Non-pigmented ciliary epithelial cell (primary cell): ENCODE measurements around the gene PODXL.

ENCODE experiments used
- DNase-seq: peaks from one replicate; pipeline ENCODE4 v3.0.0-alpha.2; 2010; ENCODE audit warnings: low read depth

The PODXL gene

GRCh38 chr7:131556053-131556908 lies at the start of gene PODXL:
Gene PODXL, minus strand, starts transcription at chr7:131556628. Its CDS starts 269 bp downstream, at chr7:131556359.
- DNase-seq: no peak

- DNase-seq: no peak
These were observed 49.0 kb upstream of the PODXL start for GRCh38 chr7:131605280-131605878.

GRCh38 chr7:131604841-131605279 lies 48.4 kb upstream of the PODXL start:
- peak; percentile 53 for DNase-seq

GRCh38 chr7:131603932-131604331 lies 47.5 kb upstream of the PODXL start:
- DNase-seq: no peak

- no peak for DNase-seq
These were observed 46.6 kb upstream of the PODXL start for GRCh38 chr7:131602994-131603372.

GRCh38 chr7:131602304-131602993 lies 46.0 kb upstream of the PODXL start:
- no peak for DNase-seq

GRCh38 chr7:131600085-131600881 lies 43.9 kb upstream of the PODXL start:
- peak; percentile 17 for DNase-seq

- no peak for DNase-seq
These were observed 40.4 kb upstream of the PODXL start for GRCh38 chr7:131596785-131597184.

GRCh38 chr7:131595699-131596098 lies 39.3 kb upstream of the PODXL start:
- DNase-seq: no peak

GRCh38 chr7:131591687-131592319 lies 35.4 kb upstream of the PODXL start:
- no peak for DNase-seq

- DNase-seq: no peak
These were observed 31.0 kb upstream of the PODXL start for GRCh38 chr7:131587315-131587923.

- DNase-seq: no peak
These were observed 30.3 kb upstream of the PODXL start for GRCh38 chr7:131586759-131587158.

- DNase-seq: no peak
These were observed 29.8 kb upstream of the PODXL start for GRCh38 chr7:131586259-131586658.

- no peak for DNase-seq
These were observed 27.0 kb upstream of the PODXL start for GRCh38 chr7:131583430-131583829.

- DNase-seq: no peak
These were observed 25.0 kb upstream of the PODXL start for GRCh38 chr7:131581241-131582051.

GRCh38 chr7:131578602-131579001 lies 22.2 kb upstream of the PODXL start:
- no peak for DNase-seq

- DNase-seq: no peak
These were observed 18.3 kb upstream of the PODXL start for GRCh38 chr7:131574741-131575140.

- no peak for DNase-seq
These were observed 14.0 kb upstream of the PODXL start for GRCh38 chr7:131570401-131570800.

GRCh38 chr7:131568970-131569369 lies 12.5 kb upstream of the PODXL start:
- no peak for DNase-seq

- DNase-seq: no peak
These were observed 12.1 kb upstream of the PODXL start for GRCh38 chr7:131568510-131568909.
